ENCODE results near the gene UCK1.

The UCK1 gene

DNA sequence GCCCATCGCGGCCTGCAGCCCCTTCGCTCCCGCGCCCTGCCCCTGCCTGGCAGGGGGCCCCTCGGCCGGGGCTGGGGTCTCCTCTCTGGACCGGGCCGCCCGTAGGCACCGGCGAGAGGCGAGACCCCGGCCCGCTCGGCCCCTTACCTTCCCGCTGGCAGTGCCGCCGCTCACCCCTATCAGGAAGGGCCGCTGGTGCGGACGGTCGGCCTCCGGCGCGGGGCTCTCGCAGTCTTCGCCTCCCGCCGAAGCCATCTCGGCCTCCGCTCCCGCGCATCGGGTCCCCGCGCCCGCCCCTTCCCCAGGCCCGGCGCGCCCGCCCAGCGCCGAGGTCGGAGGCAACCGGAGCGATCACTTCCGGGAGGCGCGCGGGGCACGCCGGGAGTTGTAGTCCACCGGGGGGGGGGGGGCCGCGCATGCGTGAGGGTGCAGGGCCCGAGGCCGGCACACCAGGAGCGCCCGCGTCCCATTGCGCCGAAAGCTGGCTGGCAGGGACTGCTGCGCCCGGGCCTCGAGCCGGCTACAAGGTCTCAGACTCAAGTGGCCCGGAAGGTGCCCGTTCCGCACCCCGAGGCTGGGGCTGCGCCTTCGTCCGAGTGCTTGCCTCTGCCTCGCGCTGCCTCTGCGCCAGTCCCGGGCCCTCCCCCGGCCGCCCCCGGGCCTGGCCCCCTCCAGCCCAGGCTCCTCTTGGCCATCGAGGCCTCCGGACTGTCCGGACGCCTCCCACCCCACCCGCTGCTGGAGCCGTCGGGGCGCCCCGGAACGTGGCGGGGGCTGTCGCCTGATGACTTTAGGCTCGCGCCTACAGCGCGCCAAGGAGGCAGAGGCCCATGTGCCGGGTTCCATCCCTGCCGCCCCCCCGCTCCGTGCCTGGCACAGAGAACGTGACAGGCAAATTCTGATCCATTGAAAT is at the start of gene UCK1:
Gene UCK1, minus strand, starts transcription at position 344 of the 913 bp plus-strand sequence. Its CDS starts 89 bp downstream, at position 255.
- DNase-seq, result peak; percentile 96

GRCh38 chr9:131580358-131580757 is 49.3 kb upstream of the UCK1 start:
- DNase-seq, result no peak

GRCh38 chr9:131579789-131580211 is 48.7 kb upstream of the UCK1 start:
- DNase-seq, result no peak

DNA sequence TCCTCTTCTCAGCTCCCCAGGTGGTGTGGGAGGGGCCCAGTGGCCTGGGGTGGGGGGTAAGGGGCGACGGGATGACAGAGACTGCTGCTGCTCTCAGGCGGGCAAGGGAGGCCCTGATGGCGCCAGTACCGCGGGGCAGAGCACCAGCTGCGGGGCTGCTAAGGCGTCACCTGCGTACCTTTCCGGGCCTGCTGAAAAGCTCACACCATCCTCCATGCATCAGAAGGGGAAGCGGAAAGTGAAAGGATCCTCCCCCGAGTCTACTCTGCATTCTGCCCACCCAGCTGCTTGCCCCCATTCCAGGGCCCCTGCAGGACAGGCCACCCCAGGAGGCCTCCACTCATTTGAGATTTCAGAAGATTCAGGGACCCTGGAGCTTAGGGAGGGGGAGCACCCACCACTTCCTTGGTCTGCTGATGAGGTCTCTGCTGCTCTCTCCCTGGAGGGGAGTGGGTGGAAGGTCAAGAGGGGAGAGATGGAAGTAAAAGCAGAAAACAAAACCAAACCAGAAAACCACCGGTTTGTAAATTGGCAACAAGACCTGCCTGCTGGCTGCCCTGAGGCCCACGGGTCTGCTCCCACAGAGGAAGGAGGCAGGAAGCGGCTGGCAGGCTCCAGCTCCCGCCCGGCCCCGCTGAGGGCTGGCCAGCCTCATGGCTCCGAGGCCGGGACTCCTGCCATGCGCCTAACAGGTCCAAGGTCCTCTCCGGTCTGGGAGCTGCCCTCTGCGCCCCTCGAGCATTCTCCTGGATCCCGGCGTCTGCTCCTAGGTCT is 47.9 kb upstream of the UCK1 start:
- no peak for DNase-seq

- no peak for DNase-seq
Measured at GRCh38 chr9:131578021-131578420, 47.0 kb upstream of the UCK1 start.

DNA sequence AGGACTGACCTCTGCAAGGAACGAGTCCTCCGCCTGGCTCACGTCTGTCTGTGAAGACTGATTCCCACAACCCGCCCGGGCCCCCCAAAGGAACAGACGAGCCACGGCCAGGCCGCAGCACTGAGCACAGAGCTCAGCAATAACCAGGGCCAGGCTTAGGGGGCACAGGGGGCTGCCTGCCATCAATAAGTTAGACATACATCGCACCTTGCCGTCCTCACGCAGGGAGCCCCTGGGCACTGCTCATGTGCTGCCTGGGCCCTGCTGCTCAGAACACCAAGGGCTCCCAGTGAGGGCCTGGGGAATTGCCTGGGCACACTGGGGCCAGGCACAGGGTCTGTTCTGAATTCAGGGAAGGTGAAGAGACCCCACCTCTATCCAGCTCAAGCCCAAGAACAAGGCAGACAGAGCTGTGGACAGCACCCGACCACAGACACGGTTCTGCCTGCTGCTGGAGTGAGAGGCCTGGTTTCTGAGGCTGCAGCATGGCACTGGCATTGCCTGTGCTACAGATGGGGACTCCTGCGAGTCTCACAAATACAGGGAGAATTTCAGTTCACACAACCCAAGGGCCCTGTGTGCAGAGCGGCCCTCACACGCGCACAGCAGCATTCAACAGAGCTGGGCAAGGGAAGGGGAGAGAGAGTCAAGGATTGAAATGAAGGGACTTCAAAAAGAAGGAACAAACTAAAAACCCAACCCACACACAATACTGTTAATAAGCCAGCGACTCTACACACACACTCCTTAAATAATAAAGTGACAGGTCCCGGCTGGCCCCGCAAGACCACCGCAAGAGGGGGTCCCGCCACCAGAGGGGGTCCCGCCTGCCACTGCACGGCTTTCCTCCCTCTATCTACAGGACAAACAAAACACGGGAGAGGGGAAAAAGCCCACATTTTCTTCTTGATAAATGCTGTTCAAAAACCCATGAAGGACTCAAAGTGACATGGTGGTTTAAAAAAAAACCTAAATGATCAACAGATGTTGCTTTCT is 46.2 kb upstream of the UCK1 start:
- DNase-seq, result no peak

DNA sequence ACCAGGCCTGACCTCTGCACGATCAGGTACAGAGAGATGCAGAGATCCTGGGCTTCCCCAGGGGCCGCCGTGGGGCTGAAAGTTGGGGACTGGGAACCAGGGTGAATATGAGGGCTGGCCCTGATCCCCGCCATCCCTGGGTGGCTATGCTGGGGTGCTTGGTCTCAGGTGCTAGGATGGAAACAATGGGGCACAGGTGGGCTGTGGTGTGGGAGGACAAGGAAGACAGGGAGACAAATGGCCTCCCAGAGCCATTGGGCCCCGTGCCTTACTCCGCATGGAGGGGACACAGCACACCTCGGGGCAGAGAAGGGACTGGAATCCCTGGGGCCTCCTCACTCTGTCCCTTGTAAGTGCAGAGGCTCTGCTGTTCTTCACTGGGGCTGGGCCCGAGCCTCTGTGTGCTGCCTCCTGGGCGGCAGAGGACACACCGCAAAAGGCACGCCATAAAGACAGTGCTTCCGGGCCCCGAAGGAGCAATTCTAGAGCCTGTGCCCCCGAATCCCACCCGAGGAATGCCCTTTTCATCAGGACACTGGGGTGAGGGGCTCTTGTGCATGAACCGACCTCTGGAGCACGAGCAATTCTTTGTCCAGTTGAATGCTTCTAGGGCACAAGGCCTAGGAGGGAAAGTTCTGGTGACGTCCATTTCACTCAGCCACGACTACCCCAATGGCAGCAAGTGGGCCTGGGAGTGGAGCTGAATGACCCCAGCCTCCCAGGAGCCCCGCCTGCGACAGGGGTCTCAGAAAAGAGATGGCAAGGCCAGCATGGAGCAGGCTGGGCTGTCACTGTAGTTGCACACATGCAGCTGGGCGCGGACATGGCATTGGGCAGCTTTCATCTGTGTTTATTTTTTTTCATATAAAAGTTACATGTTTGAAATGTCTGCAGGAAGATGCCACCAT is 45.1 kb upstream of the UCK1 start:
- DNase-seq, result no peak

GRCh38 chr9:131574730-131575640 is 43.9 kb upstream of the UCK1 start:
- DNase-seq, result no peak

- no peak for DNase-seq
Measured at GRCh38 chr9:131567910-131568309, 36.8 kb upstream of the UCK1 start.

- DNase-seq, result no peak
Measured at GRCh38 chr9:131566158-131566557, 35.1 kb upstream of the UCK1 start.

GRCh38 chr9:131565369-131565768 is 34.3 kb upstream of the UCK1 start:
- no peak for DNase-seq

DNA sequence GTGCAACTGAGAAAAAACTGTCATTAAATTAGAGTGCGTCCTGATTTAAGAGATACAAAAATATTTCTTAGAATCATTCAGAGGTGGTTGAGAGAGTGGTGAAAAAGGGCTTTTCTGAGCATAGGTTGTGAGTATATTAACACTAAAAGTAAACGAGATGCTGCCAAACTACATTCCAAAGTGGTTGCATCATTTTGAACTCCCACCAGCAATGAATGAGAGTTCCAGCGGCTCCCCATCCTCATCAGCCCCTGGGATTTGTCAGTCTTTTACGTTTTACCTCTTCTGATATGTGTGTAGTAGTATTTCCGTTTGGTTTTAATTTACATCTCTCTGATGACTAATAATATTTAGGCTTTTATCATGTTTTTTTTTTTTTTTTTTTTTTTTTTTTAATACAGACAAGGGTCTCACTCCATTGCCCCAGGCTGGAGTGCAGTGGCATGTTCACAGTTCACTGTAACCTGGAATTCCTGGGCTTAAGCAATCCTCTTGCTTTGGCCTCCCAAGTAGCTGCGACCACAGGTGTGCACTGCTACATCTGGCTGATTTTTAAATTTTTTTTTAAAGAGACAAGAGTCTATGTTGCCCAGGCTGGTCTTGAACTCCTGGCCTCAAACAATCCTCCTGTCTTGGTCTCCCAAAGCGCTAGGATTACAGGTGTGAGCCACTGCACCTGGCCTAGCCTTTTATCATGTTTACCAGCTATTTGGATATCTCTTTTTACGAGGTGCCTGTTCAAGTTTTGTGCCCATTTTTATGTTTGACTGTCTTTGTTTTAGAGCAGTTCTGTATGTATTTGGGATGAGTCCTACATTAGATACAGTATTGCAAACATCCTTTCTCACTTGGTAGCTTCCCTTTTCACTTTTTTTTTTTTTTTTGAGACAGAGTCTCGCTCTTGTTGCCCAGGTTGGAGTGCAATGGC is 31.2 kb upstream of the UCK1 start:
- no peak for DNase-seq

DNA sequence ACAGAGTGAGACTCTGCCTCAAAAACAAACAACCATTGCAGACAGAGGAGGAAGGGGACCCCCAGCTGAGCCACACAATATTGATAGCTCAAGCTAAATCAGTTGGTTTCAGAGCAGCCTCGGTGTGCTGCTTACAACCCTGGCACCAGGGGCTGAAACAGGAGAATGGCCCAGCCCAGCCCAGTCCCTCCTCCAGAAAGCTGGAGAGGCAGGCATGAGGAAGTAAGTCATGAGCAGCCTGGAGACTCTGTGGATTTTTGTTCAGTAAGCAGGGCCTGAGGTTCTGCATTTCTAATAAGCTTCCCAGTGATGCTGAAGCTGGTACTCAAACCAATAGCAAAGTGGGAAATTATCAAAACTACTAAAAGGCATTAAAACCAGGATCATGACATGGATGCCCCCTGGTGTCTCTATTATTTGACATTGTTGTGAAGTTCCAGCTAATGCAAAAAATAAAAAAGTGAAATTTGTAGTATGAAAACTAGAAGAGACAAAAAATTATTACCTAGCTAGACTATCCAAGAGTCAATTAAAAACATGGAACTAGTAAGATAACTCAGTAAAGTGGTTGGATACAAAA is 28.4 kb upstream of the UCK1 start:
- peak; percentile 40 for DNase-seq

DNA sequence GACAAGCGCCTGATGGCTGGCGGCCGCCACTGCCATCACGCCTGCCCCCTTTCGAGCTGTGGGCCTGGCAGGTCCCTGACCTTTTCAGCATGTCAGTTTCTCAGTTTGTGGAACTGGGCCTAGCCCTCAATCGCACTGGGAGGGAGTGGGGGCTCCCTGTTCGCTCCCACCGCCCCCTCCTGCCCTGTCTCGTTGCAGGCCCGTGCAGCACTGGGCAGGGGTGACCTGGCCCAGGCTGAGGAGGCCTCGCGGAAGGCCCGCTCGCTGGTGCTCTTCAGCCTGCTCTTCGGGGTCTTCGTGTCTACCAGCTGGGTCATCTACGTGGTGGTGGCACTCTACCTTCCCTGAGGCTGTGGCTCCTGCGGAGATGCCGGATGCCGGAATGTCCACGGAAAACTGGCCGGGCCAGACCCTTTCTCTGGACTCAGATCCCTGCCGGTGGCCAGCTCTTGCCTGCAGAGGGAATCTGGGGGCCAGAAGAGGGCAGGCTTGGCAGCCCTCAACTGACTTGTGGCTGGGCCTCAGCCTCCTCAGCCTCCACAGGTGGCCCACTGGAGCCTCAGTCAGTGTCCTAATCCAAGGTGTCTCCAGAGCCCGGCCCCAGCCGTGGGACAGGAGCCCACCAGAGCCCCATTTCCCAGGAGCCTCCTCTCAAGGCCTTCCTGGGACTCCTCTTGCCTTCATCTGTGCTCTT is 26.9 kb upstream of the UCK1 start:
- no peak for DNase-seq

DNA sequence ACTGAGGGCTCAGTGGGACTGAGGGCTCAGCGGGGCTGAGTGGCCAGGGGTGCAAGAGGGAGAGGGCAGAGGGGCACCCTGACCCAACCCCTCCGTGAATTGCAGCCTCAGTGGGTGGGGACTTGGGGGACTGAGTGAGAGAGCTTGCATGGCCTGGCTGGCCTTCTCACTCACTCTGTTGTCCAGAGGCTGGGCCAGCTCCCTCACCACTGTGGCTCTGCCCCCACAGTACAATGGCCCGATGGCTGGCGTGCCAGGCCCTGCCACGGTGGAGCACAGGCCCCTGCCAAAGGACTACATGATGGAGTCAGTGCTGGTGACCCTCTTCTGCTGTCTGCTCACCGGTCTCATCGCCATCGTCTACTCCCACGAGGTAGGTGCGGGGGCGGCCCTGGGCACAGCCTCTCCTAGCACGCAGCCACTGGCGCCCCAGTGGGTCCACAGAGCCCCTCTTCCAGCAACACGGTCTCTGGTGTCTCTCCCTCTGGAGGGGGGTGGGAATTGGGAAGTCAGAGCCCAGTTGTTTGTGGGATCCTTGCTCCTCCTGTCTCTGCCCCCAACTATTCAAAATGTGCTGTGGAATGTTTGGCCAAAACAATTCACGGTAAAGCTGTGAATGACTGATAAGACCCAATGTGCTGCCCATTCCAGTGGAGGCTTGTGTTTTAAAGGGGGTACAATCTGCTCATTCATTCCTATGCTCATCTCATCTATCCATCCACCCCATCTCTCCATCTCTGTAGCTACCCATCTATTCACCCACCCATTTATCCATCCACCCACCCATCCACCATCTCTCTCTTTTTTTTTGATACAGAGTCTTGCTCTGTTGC is 25.0 kb upstream of the UCK1 start:
- DNase-seq, result no peak

- DNase-seq, result no peak
Measured at GRCh38 chr9:131554843-131555351, 23.8 kb upstream of the UCK1 start.

All from NCI-H69 (cell line).